HL-60 (cell line): ENCODE measurements around the gene TMEM190.

Experiments used
- CTCF ChIP-seq: IDR thresholded peaks from one replicate; pipeline ENCODE4 v1.5.1; 2011; ENCODE audit warnings: low read length, control low read depth, inconsistent platforms; ENCODE audit not compliant: insufficient read depth
- POLR2AphosphoS5 ChIP-seq: IDR thresholded peaks from 2 replicates; pipeline ENCODE4 v1.6.1; 2012; ENCODE audit warnings: low read depth
- SPI1 ChIP-seq: IDR thresholded peaks from 2 replicates; pipeline ENCODE4 v1.6.1; 2012; ENCODE audit warnings: low read depth, mild to moderate bottlenecking, borderline replicate concordance

- TF ChIP-seq POLR2AphosphoS5: no peak
- TF ChIP-seq CTCF: no peak
- no peak for TF ChIP-seq SPI1
Measured at GRCh38 chr19:55368106-55368505, 8.5 kb upstream of the TMEM190 start.
